ENCODE results near the gene C17orf50. TPM values are rescaled to one million over a fixed set of nuclear protein-coding genes. Genes with fewer than 3 reads are reported as not detected.

C17orf50 gene
- total RNA-seq, 4 donors from 2014 or later: not detected

GRCh38 chr17:35809855-35810461 lies 49.3 kb downstream of the C17orf50 start:
- no peak for ATAC-seq (ENCODE audit: low FRiP score)
- no peak for TF ChIP-seq CTCF (IDR thresholded peaks at IDR 0.05)
- DNase-seq (ENCODE audit: low spot score): peak; percentile 26

GRCh38 chr17:35811759-35812158 lies 51.1 kb downstream of the C17orf50 start:
- DNase-seq (ENCODE audit: low spot score): no peak
- no peak for ATAC-seq (ENCODE audit: low FRiP score)
- no peak for TF ChIP-seq CTCF (IDR thresholded peaks at IDR 0.05)

- no peak for ATAC-seq (ENCODE audit: low FRiP score)
- DNase-seq (ENCODE audit: low spot score): no peak
- no peak for TF ChIP-seq CTCF (IDR thresholded peaks at IDR 0.05)
These were observed 51.8 kb downstream of the C17orf50 start for GRCh38 chr17:35812456-35812855.

Other genes with a start within 250 kb of the C17orf50 start
- 10 to 100 TPM in 1 of 4 donors, 1 to 10 TPM in 3; 2.3 to 31.2 (median 4.7) TPM for gene SLFN12L, start 223.2 kb upstream of the C17orf50 start, total RNA-seq
- gene SLFN14, start 200.1 kb upstream of the C17orf50 start, total RNA-seq: not detected
- gene PEX12, start 182.3 kb upstream of the C17orf50 start, total RNA-seq: 1 to 10 TPM; 3.5 to 7.4 (median 5.2) TPM
- gene AP2B1, start 173.6 kb upstream of the C17orf50 start, total RNA-seq: 10 to 100 TPM; 62.6 to 94.3 (median 79.4) TPM
- gene RASL10B, start 29.2 kb upstream of the C17orf50 start, total RNA-seq: 10 to 100 TPM in 3 of 4 donors, 1 to 10 TPM in 1; 9.9 to 63.8 (median 42.3) TPM
- gene GAS2L2, start 7.6 kb upstream of the C17orf50 start, total RNA-seq: under 1 TPM in 3 of 4 donors, not detected in 1; 0.37 to 0.82 (median 0.48) TPM
- gene MMP28, start 34.8 kb downstream of the C17orf50 start, total RNA-seq: 10 to 100 TPM; 31.5 to 65.6 (median 48.7) TPM
- gene TAF15, start 48.6 kb downstream of the C17orf50 start, total RNA-seq: 10 to 100 TPM; 33.2 to 80.2 (median 64.0) TPM
- not detected for gene HEATR9, start 108.0 kb downstream of the C17orf50 start, total RNA-seq
- gene CCL5, start 119.5 kb downstream of the C17orf50 start, total RNA-seq: 10 to 100 TPM in 1 of 4 donors, 1 to 10 TPM in 3; 5.5 to 10.7 (median 6.0) TPM
- not detected for gene RDM1, start 169.9 kb downstream of the C17orf50 start, total RNA-seq
- gene LYZL6, start 182.8 kb downstream of the C17orf50 start, total RNA-seq: not detected
- 1 to 10 TPM in 1 of 4 donors, under 1 TPM in 1, not detected in 2; 0.69 to 2.8 TPM for gene CCL16, start 220.6 kb downstream of the C17orf50 start, total RNA-seq
- gene CCL14, start 225.8 kb downstream of the C17orf50 start, total RNA-seq: 10 to 100 TPM; 29.0 to 83.2 (median 68.7) TPM
- gene CCL15, start 240.7 kb downstream of the C17orf50 start, total RNA-seq: 1 to 10 TPM in 1 of 4 donors, not detected in 3; 4.6 TPM